ENCODE results near the gene ELOVL3. TPM values are rescaled to one million over a fixed set of nuclear protein-coding genes. Genes with fewer than 3 reads are reported as not detected.

Gene ELOVL3
- total RNA-seq, 1 donor from 2014 or later: not detected

Other genes starting within 250 kb of the ELOVL3 start
- 30.9 TPM for gene ARMH3, start 170.1 kb upstream of the ELOVL3 start, total RNA-seq
- gene HPS6, start 160.9 kb upstream of the ELOVL3 start, total RNA-seq: 14.0 TPM
- gene LDB1, start 105.9 kb upstream of the ELOVL3 start, total RNA-seq: 64.3 TPM
- gene PPRC1, start 93.3 kb upstream of the ELOVL3 start, total RNA-seq: 45.6 TPM
- gene NOLC1, start 73.9 kb upstream of the ELOVL3 start, total RNA-seq: 46.7 TPM
- gene PITX3, start 15.2 kb downstream of the ELOVL3 start, total RNA-seq: not detected
- 39.5 TPM for gene GBF1, start 19.2 kb downstream of the ELOVL3 start, total RNA-seq
- gene NFKB2, start 169.4 kb downstream of the ELOVL3 start, total RNA-seq: 64.1 TPM
- 1.9 TPM for gene PSD, start 192.5 kb downstream of the ELOVL3 start, total RNA-seq
- gene FBXL15, start 194.5 kb downstream of the ELOVL3 start, total RNA-seq: 11.1 TPM
- gene CUEDC2, start 206.3 kb downstream of the ELOVL3 start, total RNA-seq: 101 TPM
- not detected for gene C10orf95, start 225.2 kb downstream of the ELOVL3 start, total RNA-seq

All from sciatic nerve (tissue), 1 donor.